GM10266 (cell line): ENCODE measurements around the gene MARCHF2.
A peak's percentile ranks its signal among the peaks of the same experiment; 100 is the strongest.

ENCODE experiments used
- DNase-seq: peaks from one replicate; pipeline ENCODE4 v3.0.0; 2012; ENCODE audit errors: extremely low spot score
- CTCF ChIP-seq: IDR thresholded peaks from 2 replicates; pipeline ENCODE4 v1.5.1; 2012; ENCODE audit warnings: mild to moderate bottlenecking, low read depth; ENCODE audit not compliant: control insufficient read depth, insufficient read depth; ENCODE audit errors: missing control alignments

The MARCHF2 gene

GRCh38 chr19:8445488-8446001, 32.4 kb downstream of the MARCHF2 start:
- DNase-seq: peak; percentile 30
- no peak for TF ChIP-seq CTCF

GRCh38 chr19:8446061-8446709, 33.1 kb downstream of the MARCHF2 start:
- DNase-seq: no peak
- TF ChIP-seq CTCF: no peak

- DNase-seq: no peak
- TF ChIP-seq CTCF: no peak
Observed at GRCh38 chr19:8449830-8450229, 36.7 kb downstream of the MARCHF2 start.

GRCh38 chr19:8451377-8451776, 38.3 kb downstream of the MARCHF2 start:
- DNase-seq: no peak
- TF ChIP-seq CTCF: no peak

- no peak for TF ChIP-seq CTCF
- no peak for DNase-seq
Observed at GRCh38 chr19:8451885-8452284, 38.8 kb downstream of the MARCHF2 start.

- no peak for TF ChIP-seq CTCF
- no peak for DNase-seq
Observed at GRCh38 chr19:8452446-8453123, 39.5 kb downstream of the MARCHF2 start.

GRCh38 chr19:8453616-8454015, 40.5 kb downstream of the MARCHF2 start:
- TF ChIP-seq CTCF: no peak
- no peak for DNase-seq
